ENCODE data around the gene TNN. TPM values are rescaled to one million over a fixed set of nuclear protein-coding genes. Genes with fewer than 3 reads are reported as not detected.

The TNN gene
- total RNA-seq, 2 donors from 2014 or later, result 0.05 to 0.97 TPM

DNA sequence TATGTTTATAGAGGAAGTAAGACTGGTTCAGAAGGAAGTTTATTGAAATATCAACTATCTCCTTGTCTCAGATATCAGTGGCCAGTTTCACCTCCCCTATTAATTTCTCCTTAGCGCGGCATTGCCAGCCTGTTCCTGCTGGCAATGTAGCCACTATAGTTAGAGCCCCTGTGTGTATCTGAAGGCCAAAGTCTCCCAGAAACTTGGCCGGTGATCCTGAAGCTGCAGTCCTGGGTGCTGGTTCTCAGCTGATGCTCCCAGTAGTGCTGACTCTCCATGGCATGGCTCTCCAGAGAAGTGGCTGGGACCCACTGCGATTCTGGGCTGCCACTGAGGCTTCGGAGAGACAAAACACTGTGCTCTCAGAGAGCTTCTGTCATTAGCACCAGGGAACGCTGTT, 59.9 kb downstream of the TNN start:
- Histone ChIP-seq H3K9me3 (no peaks in the 10 kb centered on the region), H3K27ac (no peak overlapping the region), H3K4me1 (replicated peaks) (no peaks in the 10 kb centered on the region), H3K27me3 (replicated peaks; ENCODE audit: insufficient read depth) (no peaks in the 10 kb centered on the region), H3K36me3 (no peaks in the 10 kb centered on the region), H3K4me3 (no peak overlapping the region)
- intact Hi-C loops (cut with DNase I), result no loop called here
- no peak for DNase-seq (ENCODE audit: low spot score)
- no peak for TF ChIP-seq POLR2AphosphoS5 (IDR thresholded peaks at IDR 0.05)
- TF ChIP-seq POLR2A (IDR thresholded peaks at IDR 0.05), result no peak
- TF ChIP-seq, protein P1, sequence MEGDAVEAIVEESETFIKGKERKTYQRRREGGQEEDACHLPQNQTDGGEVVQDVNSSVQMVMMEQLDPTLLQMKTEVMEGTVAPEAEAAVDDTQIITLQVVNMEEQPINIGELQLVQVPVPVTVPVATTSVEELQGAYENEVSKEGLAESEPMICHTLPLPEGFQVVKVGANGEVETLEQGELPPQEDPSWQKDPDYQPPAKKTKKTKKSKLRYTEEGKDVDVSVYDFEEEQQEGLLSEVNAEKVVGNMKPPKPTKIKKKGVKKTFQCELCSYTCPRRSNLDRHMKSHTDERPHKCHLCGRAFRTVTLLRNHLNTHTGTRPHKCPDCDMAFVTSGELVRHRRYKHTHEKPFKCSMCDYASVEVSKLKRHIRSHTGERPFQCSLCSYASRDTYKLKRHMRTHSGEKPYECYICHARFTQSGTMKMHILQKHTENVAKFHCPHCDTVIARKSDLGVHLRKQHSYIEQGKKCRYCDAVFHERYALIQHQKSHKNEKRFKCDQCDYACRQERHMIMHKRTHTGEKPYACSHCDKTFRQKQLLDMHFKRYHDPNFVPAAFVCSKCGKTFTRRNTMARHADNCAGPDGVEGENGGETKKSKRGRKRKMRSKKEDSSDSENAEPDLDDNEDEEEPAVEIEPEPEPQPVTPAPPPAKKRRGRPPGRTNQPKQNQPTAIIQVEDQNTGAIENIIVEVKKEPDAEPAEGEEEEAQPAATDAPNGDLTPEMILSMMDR (IDR thresholded peaks at IDR 0.05), result no peak
- 83% methylated on average over 6 of the region's 6 CpGs for WGBS

DNA sequence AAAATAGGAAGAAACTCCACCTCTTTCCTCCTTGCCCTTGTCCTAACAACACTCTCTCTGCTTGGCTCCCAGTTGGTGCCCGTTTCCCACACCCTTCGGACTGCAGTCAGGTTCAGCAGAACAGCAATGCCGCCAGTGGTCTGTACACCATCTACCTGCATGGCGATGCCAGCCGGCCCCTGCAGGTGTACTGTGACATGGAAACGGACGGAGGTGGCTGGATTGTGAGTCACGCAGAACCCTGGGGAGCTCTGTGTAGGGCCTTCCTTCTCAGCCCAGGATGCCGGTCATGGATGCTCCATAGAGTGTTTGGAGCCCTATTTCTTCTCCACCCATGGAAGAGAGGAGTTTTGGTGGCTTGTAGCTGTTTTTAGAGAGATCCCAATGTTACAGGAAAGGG, 60.9 kb downstream of the TNN start:
- no peak overlapping the region for H3K27ac ChIP-seq
- TF ChIP-seq POLR2AphosphoS5 (IDR thresholded peaks at IDR 0.05), result no peak
- TF ChIP-seq, protein P1 (IDR thresholded peaks at IDR 0.05), result no peak
- TF ChIP-seq POLR2A (IDR thresholded peaks at IDR 0.05), result no peak
- WGBS, result 95% methylated on average over 9 of the region's 9 CpGs
- H3K9me3 ChIP-seq, result no peaks in the 10 kb centered on the region
- H3K27me3 ChIP-seq (replicated peaks; ENCODE audit: insufficient read depth), result no peaks in the 10 kb centered on the region
- no peaks in the 10 kb centered on the region for H3K36me3 ChIP-seq
- no peaks in the 10 kb centered on the region for H3K4me1 ChIP-seq (replicated peaks)
- no peak for DNase-seq (ENCODE audit: low spot score)
- intact Hi-C loops (cut with DNase I), result no loop called here
- H3K4me3 ChIP-seq, result no peak overlapping the region

DNA sequence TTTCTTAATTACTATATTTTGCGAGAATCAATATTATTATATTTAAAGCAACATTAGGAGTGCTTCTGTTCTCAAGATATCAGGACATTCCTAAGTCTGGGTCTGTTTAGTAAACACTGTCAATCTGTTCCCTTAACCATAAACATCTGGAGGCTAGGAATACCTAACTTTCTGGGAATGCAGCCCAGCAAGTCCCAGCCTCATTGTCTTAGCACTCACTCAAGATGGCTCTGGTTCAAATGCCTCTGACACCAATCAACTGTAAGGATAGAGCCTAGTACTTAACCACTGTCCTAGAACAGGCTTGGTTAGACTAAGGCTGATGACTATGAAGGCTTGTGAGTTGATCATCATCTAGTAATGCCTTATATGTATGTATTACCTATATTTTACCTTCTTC, 61.5 kb downstream of the TNN start:
- Histone ChIP-seq H3K9me3 (no peaks in the 10 kb centered on the region), H3K4me3 (no peak overlapping the region), H3K27ac (no peak overlapping the region), H3K4me1 (replicated peaks) (no peaks in the 10 kb centered on the region), H3K36me3 (no peaks in the 10 kb centered on the region), H3K27me3 (replicated peaks; ENCODE audit: insufficient read depth) (no peaks in the 10 kb centered on the region)
- intact Hi-C loops (cut with DNase I), result no loop called here
- 55% methylated on average over 1 of the region's 1 CpG for WGBS
- no peak for DNase-seq (ENCODE audit: low spot score)
- TF ChIP-seq POLR2A (IDR thresholded peaks at IDR 0.05) (no peak), POLR2AphosphoS5 (IDR thresholded peaks at IDR 0.05) (no peak)
- TF ChIP-seq, protein P1 (IDR thresholded peaks at IDR 0.05), result no peak

DNA sequence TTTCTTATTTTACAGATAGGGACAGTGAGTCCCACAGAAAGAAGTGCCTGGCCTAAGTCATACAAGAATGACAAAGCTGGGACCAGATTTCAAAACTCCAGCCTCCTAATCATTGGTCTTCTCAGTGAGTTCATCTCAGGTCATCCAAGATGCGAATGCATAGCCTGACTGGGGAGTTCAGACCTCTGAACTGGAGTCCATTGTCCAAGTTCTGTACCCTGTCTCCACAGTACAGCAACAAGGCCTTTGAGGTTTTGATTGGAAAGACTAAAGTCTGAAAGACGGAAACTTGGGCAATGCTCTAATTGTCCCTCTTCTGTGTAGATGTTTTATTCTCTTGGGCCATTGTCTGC, 62.0 kb downstream of the TNN start:
- WGBS, result 83% methylated on average over 2 of the region's 2 CpGs
- no peak overlapping the region for H3K27ac ChIP-seq
- intact Hi-C loops (cut with DNase I), result no loop called here

More for the DNA sequence above, 62.0 kb downstream of the TNN start:
- no peak overlapping the region for H3K4me3 ChIP-seq
- DNase-seq (ENCODE audit: low spot score), result no peak
- no peaks in the 10 kb centered on the region for H3K4me1 ChIP-seq (replicated peaks)
- no peaks in the 10 kb centered on the region for H3K36me3 ChIP-seq
- no peaks in the 10 kb centered on the region for H3K27me3 ChIP-seq (replicated peaks; ENCODE audit: insufficient read depth)
- TF ChIP-seq POLR2A (IDR thresholded peaks at IDR 0.05) (no peak), POLR2AphosphoS5 (IDR thresholded peaks at IDR 0.05) (no peak)
- TF ChIP-seq, protein P1 (IDR thresholded peaks at IDR 0.05), result no peak
- no peaks in the 10 kb centered on the region for H3K9me3 ChIP-seq
